CD4-positive, alpha-beta T cell (primary cell): ENCODE results near the gene TDRD10. TPM values are rescaled to one million over a fixed set of nuclear protein-coding genes. Genes with fewer than 3 reads are reported as not detected.
"Not testable (repeated sequence)": the region's sequence is repeated elsewhere in the genome, so short reads cannot be mapped to it uniquely, and the experiment has no call there.

Experiments used
- ATAC-seq: fragments of 200-7000 bp; cut with Tn5 transposase; one replicate; pipeline ENCODE4 v1.10.0; 2022; ENCODE audit warnings: mild to moderate bottlenecking; ENCODE audit not compliant: poor library complexity
- CTCF ChIA-PET: fragments of 350-600 bp; sonication (Branson Sonifier 250); formaldehyde crosslinking; loops from one replicate; lab custom pipeline; 2021; ENCODE audit warnings: antibody characterized with exemption, inconsistent platforms; lab: Charles Lee
- POLR2A ChIA-PET: fragments of 350-600 bp; sonication (Branson Sonifier 250); formaldehyde crosslinking; loops from one replicate; lab custom pipeline; 2021; ENCODE audit warnings: antibody characterized with exemption, inconsistent platforms; lab: Charles Lee
- DNase-seq, 14 experiments: peaks; one replicate each; pipeline ENCODE4 v3.0.0-alpha.2; 2013 to 2020; ENCODE audit warnings: mixed read lengths in 2 of 14
- H3K27ac ChIP-seq, 2 donors: one replicate each; pipeline versions ENCODE4 v1.5.1 to v1.7.0; 2013; ENCODE audit warnings: low read length in 2 of 2, low read depth in 1 of 2, mild to moderate bottlenecking in 1 of 2
- H3K27me3 ChIP-seq, 2 experiments: 1 replicate in 1 of 2; 2 replicates in 1 of 2; pipeline versions ENCODE4 v1.6.1 to v1.7.0; 2013; ENCODE audit warnings: low read length in 2 of 2, control low read depth in 1 of 2, mild to moderate bottlenecking in 1 of 2, moderate library complexity in 1 of 2; ENCODE audit not compliant: insufficient read depth in 2 of 2, control insufficient read depth in 1 of 2
- H3K36me3 ChIP-seq: one replicate; pipeline ENCODE4 v1.6.1; 2013; ENCODE audit warnings: low read length, control low read depth; ENCODE audit not compliant: insufficient read depth
- H3K4me1 ChIP-seq: one replicate; pipeline ENCODE4 v1.6.1; 2013; ENCODE audit warnings: low read length, control low read depth; ENCODE audit not compliant: insufficient read depth
- H3K4me3 ChIP-seq: one replicate; pipeline ENCODE4 v1.5.1; 2013; ENCODE audit warnings: mild to moderate bottlenecking, low read length, moderate library complexity
- H3K9me3 ChIP-seq, 2 experiments: 1 replicate in 1 of 2; 2 replicates in 1 of 2; pipeline versions ENCODE4 v1.6.1 to v1.7.0; 2013; ENCODE audit warnings: low read length in 2 of 2, mild to moderate bottlenecking in 2 of 2, control low read depth in 1 of 2, moderate library complexity in 1 of 2; ENCODE audit not compliant: control insufficient read depth in 1 of 2, insufficient read depth in 1 of 2
- H3K27ac Mint-ChIP-seq: one replicate; pipeline ENCODE4 v1.8.0; 2020; ENCODE audit warnings: mixed read lengths
- H3K27me3 Mint-ChIP-seq: one replicate; pipeline ENCODE4 v1.8.0; 2021; ENCODE audit warnings: mixed read lengths
- H3K36me3 Mint-ChIP-seq: one replicate; pipeline ENCODE4 v1.8.0; 2021; ENCODE audit warnings: low read depth, mixed read lengths
- H3K4me1 Mint-ChIP-seq: one replicate; pipeline ENCODE4 v1.8.0; 2021; ENCODE audit warnings: low read depth, mixed read lengths
- H3K4me3 Mint-ChIP-seq: one replicate; pipeline ENCODE4 v1.8.0; 2020; ENCODE audit warnings: mild to moderate bottlenecking, mixed read lengths
- H3K9me3 Mint-ChIP-seq: one replicate; pipeline ENCODE4 v1.8.0; 2020; ENCODE audit warnings: mixed read lengths
- CTCF ChIP-seq: fragments of 200-600 bp; IDR thresholded peaks from one replicate; pipeline ENCODE4 v1.8.0; 2022; ENCODE audit warnings: antibody characterized with exemption, mild to moderate bottlenecking
- intact Hi-C, 2 experiments: fragments of 100-400 bp; cut with DNase I in 1 of 2; cut with micrococcal nuclease in 1 of 2; formaldehyde crosslinking; loops; one replicate each; pipeline versions ENCODE4 v1.15.1 to v1.9.0; 2023 to 2025; cut with DNase I, micrococcal nuclease
- total RNA-seq, 174 experiments: library from RNA in 2 of 174; stranded (reverse) in 2 of 174; gene quantifications; one replicate each; pipeline ENCODE4 v1.2.3 and lab custom pipeline; 2021 to 2026

The TDRD10 gene
- total RNA-seq, 2 experiments from 2014 or later = not detected

- Histone ChIP-seq H3K4me3 (no peak overlapping the region), H3K9me3 (peaks cover 0 to 5% of the 10 kb centered on the region in 2 experiments), H3K4me1 (no peaks in the 10 kb centered on the region), H3K27me3 (no peaks in the 10 kb centered on the region), H3K27ac (no peak overlapping the region), H3K36me3 (no peaks in the 10 kb centered on the region)
- intact Hi-C loops = no loop called here
- ChIA-PET POLR2A (no interaction called here), CTCF (interaction anchor here (0.7 kb wide), 1 partner anchor 16 kb away, joined by 3 read pairs; no protein-coding TSS in a partner anchor)
- Mint-ChIP-seq H3K27me3 (peaks cover 8% of the 10 kb centered on the region), H3K9me3 (no peaks in the 10 kb centered on the region), H3K27ac (no peak overlapping the region), H3K4me3 (no peak overlapping the region), H3K36me3 (no peaks in the 10 kb centered on the region), H3K4me1 (no peaks in the 10 kb centered on the region)
- DNase-seq (no peak), ATAC-seq (no peak)
- TF ChIP-seq CTCF = no peak
Measured at GRCh38 chr1:154529308-154529707, 27.3 kb downstream of the TDRD10 start.

- CTCF ChIA-PET, DNase-seq, H3K4me1 Mint-ChIP-seq, H3K27ac ChIP-seq, H3K4me1 ChIP-seq, H3K4me3 ChIP-seq, H3K27me3 ChIP-seq, H3K4me3 Mint-ChIP-seq, H3K36me3 ChIP-seq, intact Hi-C loops, POLR2A ChIA-PET, H3K9me3 Mint-ChIP-seq, H3K9me3 ChIP-seq, ATAC-seq, H3K36me3 Mint-ChIP-seq, H3K27me3 Mint-ChIP-seq, H3K27ac Mint-ChIP-seq: not testable (repeated sequence)
Measured at GRCh38 chr1:154531950-154532349, 29.9 kb downstream of the TDRD10 start.

- no peaks in the 10 kb centered on the region for H3K9me3 Mint-ChIP-seq
- ChIA-PET CTCF (no interaction called here), POLR2A (no interaction called here)
- Histone ChIP-seq H3K9me3 (peaks cover 0 to 5% of the 10 kb centered on the region in 2 experiments), H3K27me3 (no peaks in the 10 kb centered on the region), H3K4me3 (no peak overlapping the region), H3K36me3 (no peaks in the 10 kb centered on the region), H3K27ac (no peak overlapping the region), H3K4me1 (no peaks in the 10 kb centered on the region)
- H3K4me3 Mint-ChIP-seq = no peak overlapping the region
- no peaks in the 10 kb centered on the region for H3K36me3 Mint-ChIP-seq
- DNase-seq = peak in 1 of 14 experiments; percentile 4
- H3K27me3 Mint-ChIP-seq = peaks cover 8% of the 10 kb centered on the region
- no peak for ATAC-seq
- H3K4me1 Mint-ChIP-seq = no peaks in the 10 kb centered on the region
- intact Hi-C loops = no loop called here
- no peak for TF ChIP-seq CTCF
- H3K27ac Mint-ChIP-seq = no peak overlapping the region
Measured at GRCh38 chr1:154533952-154534844, 32.2 kb downstream of the TDRD10 start.
